Right lobe of liver (tissue), 4 donors: Measurements from ENCODE around the gene RINL.
"Not testable (repeated sequence)": the region's sequence is repeated elsewhere in the genome, so short reads cannot be mapped to it uniquely, and the experiment has no call there.

Experiments used
- POLR2A ChIP-seq: fragments of 450-650 bp; IDR thresholded peaks from one replicate; pipeline ENCODE4 v1.6.1; 2017; ENCODE audit warnings: antibody characterized with exemption, mild to moderate bottlenecking
- TF ChIP-seq, protein P1 (sequence below), 4 donors: fragments of 200-600 bp in 3 of 4; fragments of 450-650 bp in 1 of 4; IDR thresholded peaks; one replicate each; pipeline versions ENCODE4 v1.5.1 to v1.8.0; 2016 to 2022; ENCODE audit warnings: antibody characterized with exemption in 4 of 4, mild to moderate bottlenecking in 2 of 4
- donor health status: DM: no; HTN: no; CAD: no.
- donor health status: DM: no; HTN: no; CAD: no.
- donor health status: DM: no; HTN: yes; CAD: no.

- TF ChIP-seq, protein P1, sequence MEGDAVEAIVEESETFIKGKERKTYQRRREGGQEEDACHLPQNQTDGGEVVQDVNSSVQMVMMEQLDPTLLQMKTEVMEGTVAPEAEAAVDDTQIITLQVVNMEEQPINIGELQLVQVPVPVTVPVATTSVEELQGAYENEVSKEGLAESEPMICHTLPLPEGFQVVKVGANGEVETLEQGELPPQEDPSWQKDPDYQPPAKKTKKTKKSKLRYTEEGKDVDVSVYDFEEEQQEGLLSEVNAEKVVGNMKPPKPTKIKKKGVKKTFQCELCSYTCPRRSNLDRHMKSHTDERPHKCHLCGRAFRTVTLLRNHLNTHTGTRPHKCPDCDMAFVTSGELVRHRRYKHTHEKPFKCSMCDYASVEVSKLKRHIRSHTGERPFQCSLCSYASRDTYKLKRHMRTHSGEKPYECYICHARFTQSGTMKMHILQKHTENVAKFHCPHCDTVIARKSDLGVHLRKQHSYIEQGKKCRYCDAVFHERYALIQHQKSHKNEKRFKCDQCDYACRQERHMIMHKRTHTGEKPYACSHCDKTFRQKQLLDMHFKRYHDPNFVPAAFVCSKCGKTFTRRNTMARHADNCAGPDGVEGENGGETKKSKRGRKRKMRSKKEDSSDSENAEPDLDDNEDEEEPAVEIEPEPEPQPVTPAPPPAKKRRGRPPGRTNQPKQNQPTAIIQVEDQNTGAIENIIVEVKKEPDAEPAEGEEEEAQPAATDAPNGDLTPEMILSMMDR (IDR thresholded peaks at IDR 0.05), result not testable (repeated sequence)
- not testable (repeated sequence) for TF ChIP-seq POLR2A
These were observed 52.1 kb downstream of the RINL start for GRCh38 chr19:38825936-38826335.
